HepG2 (cell line): ENCODE data around the gene GBGT1. TPM values are rescaled to one million over a fixed set of nuclear protein-coding genes. Genes with fewer than 3 reads are reported as not detected.

Experiments
- ATAC-seq: fragments of 200-7000 bp; cut with Tn5 transposase; 3 replicates; pipeline ENCODE4 v1.9.1; 2020; ENCODE audit warnings: mild to moderate bottlenecking, moderate library complexity
- BruUV-seq: library from RNA; stranded (reverse); fragments of 400-500 nt; replicated peaks from 2 replicates; lab custom pipeline; 2021; lab: Mats Ljungman, UMichigan
- CTCF ChIA-PET: fragments of 300-600 bp; formaldehyde crosslinking; extraction: SDS; loops from one replicate; lab custom pipeline; 2021; ENCODE audit warnings: low total read pairs, inconsistent platforms, low intra/inter-chr PET ratio; lab: Yijun Ruan, JAX
- POLR2A ChIA-PET: fragments of 350-600 bp; sonication (Branson Sonifier 250); formaldehyde crosslinking; loops from one replicate; lab custom pipeline; 2020; ENCODE audit warnings: antibody characterized with exemption, inconsistent platforms; lab: Yijun Ruan, JAX
- DNase-seq: peaks from one replicate; pipeline ENCODE4 v3.0.0-alpha.2; 2015; ENCODE audit warnings: low spot score
- FAIRE-seq: peaks from 3 replicates; lab custom pipeline; 2011; peaks lifted over from hg19 to GRCh38; lab: Jason Lieb, UNC
- H2AFZ ChIP-seq: one replicate; pipeline ENCODE4 v1.6.1; 2011; ENCODE audit warnings: low read length, inconsistent platforms
- H3K27ac ChIP-seq: fragments of 300-600 bp; 3 replicates; pipeline ENCODE4 v1.8.0; 2011; ENCODE audit warnings: mixed run types, mild to moderate bottlenecking, mixed read lengths, low read length, inconsistent platforms; ENCODE audit not compliant: insufficient read depth; ENCODE audit errors: extremely low read length
- H3K27me3 ChIP-seq, 2 experiments: fragments of 200-600 bp in 1 of 2; 2 replicates in 1 of 2; 3 replicates in 1 of 2; pipeline versions ENCODE4 v1.6.0 to v1.8.0; 2011; ENCODE audit warnings: low read length in 2 of 2, mild to moderate bottlenecking in 2 of 2, moderate library complexity in 2 of 2, inconsistent platforms in 1 of 2; ENCODE audit not compliant: insufficient read depth in 2 of 2, control insufficient read depth in 1 of 2
- H3K36me3 ChIP-seq, 2 experiments: fragments of 200-600 bp in 1 of 2; replicated peaks in 1 of 2; 2 replicates in 1 of 2; 3 replicates in 1 of 2; pipeline versions ENCODE4 v1.5.1 to v1.8.0; 2011; ENCODE audit warnings: low read length in 2 of 2, inconsistent platforms in 1 of 2; ENCODE audit not compliant: insufficient read depth in 2 of 2, control insufficient read depth in 1 of 2
- H3K4me1 ChIP-seq: 2 replicates; pipeline ENCODE4 v1.5.1; 2012; ENCODE audit warnings: low read length, inconsistent platforms; ENCODE audit not compliant: insufficient read depth
- H3K4me2 ChIP-seq: 2 replicates; pipeline ENCODE4 v1.6.0; 2011; ENCODE audit warnings: low read depth, low read length, inconsistent platforms
- H3K4me3 ChIP-seq, 3 experiments: fragments of 200-600 bp in 1 of 3; sonication (generic), shearing (Covaris generic) in 1 of 3; replicated peaks in 1 of 3; 2 replicates each; pipeline ENCODE4 v1.5.1; 2011 to 2016; ENCODE audit warnings: low read length in 3 of 3, inconsistent platforms in 2 of 3, low read depth in 2 of 3, mild to moderate bottlenecking in 2 of 3, control low read depth in 1 of 3, mixed read lengths in 1 of 3; ENCODE audit not compliant: insufficient read depth in 1 of 3
- H3K79me2 ChIP-seq: one replicate; pipeline ENCODE4 v1.6.1; 2011; ENCODE audit warnings: low read length, inconsistent platforms; ENCODE audit not compliant: insufficient read depth
- H3K9ac ChIP-seq: 2 replicates; pipeline ENCODE4 v1.6.0; 2011; ENCODE audit warnings: mild to moderate bottlenecking, low read depth, low read length, inconsistent platforms; ENCODE audit not compliant: insufficient read depth
- H3K9me3 ChIP-seq: 2 replicates; pipeline ENCODE4 v1.5.1; 2012; ENCODE audit warnings: mild to moderate bottlenecking, low read length
- H4K20me1 ChIP-seq: 2 replicates; pipeline ENCODE4 v1.6.0; 2011; ENCODE audit warnings: inconsistent platforms, mild to moderate bottlenecking, low read length, moderate library complexity; ENCODE audit not compliant: insufficient read depth
- EEA1 ChIP-seq: sonication (generic); formaldehyde crosslinking; IDR thresholded peaks from 2 replicates; pipeline ENCODE4 v1.5.1; 2020; ENCODE audit warnings: mild to moderate bottlenecking, missing genetic modification reagents, borderline replicate concordance
- KAT2B ChIP-seq: fragments of 150-350 bp; IDR thresholded peaks from 2 replicates; pipeline ENCODE4 v1.6.1; 2014; ENCODE audit warnings: low read depth, low read length, borderline replicate concordance
- SOX5 ChIP-seq: IDR thresholded peaks from 2 replicates; pipeline ENCODE4 v1.6.1; 2016; ENCODE audit warnings: borderline replicate concordance
- SP4 ChIP-seq: sonication (generic); formaldehyde crosslinking; IDR thresholded peaks from 2 replicates; pipeline ENCODE4 v1.8.1; 2023; ENCODE audit warnings: mild to moderate bottlenecking, missing genetic modification reagents
- TARDBP ChIP-seq: sonication (generic); formaldehyde crosslinking; IDR thresholded peaks from 2 replicates; pipeline ENCODE4 v1.8.0; 2022; ENCODE audit warnings: mild to moderate bottlenecking, missing genetic modification reagents
- ZNF234 ChIP-seq: sonication (generic); formaldehyde crosslinking; conservative IDR thresholded peaks from 2 replicates; pipeline ENCODE4 v1.5.1; 2020; ENCODE audit warnings: mild to moderate bottlenecking, missing genetic modification reagents
- ZNF552 ChIP-seq: sonication (generic); formaldehyde crosslinking; IDR thresholded peaks from 2 replicates; pipeline ENCODE4 v1.9.0; 2022; ENCODE audit warnings: missing genetic modification reagents, mild to moderate bottlenecking, borderline replicate concordance
- ZNF556 ChIP-seq: sonication (generic); formaldehyde crosslinking; IDR thresholded peaks from 2 replicates; pipeline ENCODE4 v1.4.0; 2020; ENCODE audit warnings: mild to moderate bottlenecking, missing genetic modification reagents, borderline replicate concordance
- WGBS: methylation state at CpG from one replicate; pipeline ENCODE4 v1.1.6; 2017; ENCODE audit warnings: low lambda C conversion rate; 5-methylcytosine and 5-hydroxymethylcytosine counted together
- in situ Hi-C: cut with HindIII; loops from 2 replicates; pipeline ENCODE4 v1.10.0; 2017; ENCODE audit warnings: low pct_unique_long_range_greater_than_20kb; ENCODE audit not compliant: extremely low pct_ligation_motif_present
- intact Hi-C: fragments of 100-400 bp; cut with micrococcal nuclease; formaldehyde crosslinking; loops from one replicate; pipeline ENCODE4 v1.10.0; 2022; ENCODE audit not compliant: unreplicated experiment
- polyA plus RNA-seq, 8 experiments: library from polyadenylated mRNA; depleted of rRNA in 3 of 8; stranded (reverse) in 7 of 8; unstranded in 1 of 8; fragments of >200 nt; fragmentation: Illumina TruSeq in 4 of 8; extraction: Trizol in 4 of 8; gene quantifications; 2 replicates each; pipeline versions ENCODE4 v1.2.1 to v1.2.3, GENCODE V29; 2011 to 2016; ENCODE audit warnings: low read depth in 4 of 8, missing spikeins in 1 of 8, mixed read lengths in 1 of 8; ENCODE audit not compliant: insufficient read depth in 1 of 8
- total RNA-seq, 5 experiments: library from RNA; depleted of rRNA; stranded (reverse); fragments of >200 nt; fragmentation: Illumina TruSeq; extraction: Trizol; gene quantifications; 2 replicates each; pipeline ENCODE4 v1.2.3, GENCODE V29; 2016; ENCODE audit warnings: low read depth in 1 of 5

Gene GBGT1
- total and polyA plus RNA-seq, 2 of the 13 experiments (the other 11 are each of a cell fraction or from before 2014, with no cell fraction given) = not detected

DNA sequence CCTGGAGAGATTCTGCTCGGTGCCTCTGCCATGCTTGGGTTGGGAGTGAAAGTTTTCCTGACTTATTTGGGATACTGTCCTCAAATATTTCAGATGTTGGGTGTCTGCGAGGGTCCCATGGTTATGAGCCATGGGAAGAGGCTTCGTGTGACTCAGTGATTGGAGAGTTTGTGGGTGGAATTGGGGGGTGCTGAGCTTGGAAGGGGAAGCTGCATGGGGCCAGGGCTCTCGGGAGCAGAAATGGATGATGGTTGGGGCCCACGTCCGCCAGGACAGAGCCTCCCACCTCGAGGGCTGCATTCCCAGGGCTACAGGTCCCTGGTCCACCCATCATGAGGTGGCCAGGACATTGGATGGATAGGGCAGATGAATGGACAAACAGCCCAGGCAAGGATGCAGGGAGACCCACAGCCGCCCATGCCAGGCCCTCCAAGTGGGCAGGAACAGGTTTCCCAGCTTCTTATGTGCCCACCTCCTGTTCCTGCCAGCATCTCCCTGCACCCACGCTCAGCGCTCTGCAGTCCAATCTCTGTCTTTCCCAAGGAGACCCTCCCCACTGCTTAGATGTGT, 39.9 kb upstream of the GBGT1 start:
- intact Hi-C loops = no loop called here
- FAIRE-seq = no peak
- H3K27me3 ChIP-seq = peaks cover 4 to 52% of the 10 kb centered on the region in 2 experiments; a peak in 3 of 5 replicates
- H3K27ac ChIP-seq = no peak overlapping the region
- no peaks in the 10 kb centered on the region for H4K20me1 ChIP-seq
- H3K4me1 ChIP-seq = no peaks in the 10 kb centered on the region
- ChIA-PET POLR2A (no interaction called here), CTCF (no interaction called here)
- no peak overlapping the region for H3K4me2 ChIP-seq
- BruUV-seq = no TSS peak
- no peak for ATAC-seq
- WGBS = 29% methylated on average over 8 of the region's 10 CpGs
- no peaks in the 10 kb centered on the region for H3K36me3 ChIP-seq
- TF ChIP-seq SOX5 (no peak), SP4 (CRISPR knock-in tag) (no peak), ZNF234 (CRISPR knock-in tag) (no peak), ZNF556 (CRISPR knock-in tag) (no peak), KAT2B (no peak), ZNF552 (CRISPR knock-in tag) (no peak), TARDBP (CRISPR knock-in tag) (no peak), EEA1 (CRISPR knock-in tag) (no peak)
- no peak for DNase-seq
- H3K79me2 ChIP-seq = no peaks in the 10 kb centered on the region
- H3K9ac ChIP-seq = no peak overlapping the region
- no peaks in the 10 kb centered on the region for H3K9me3 ChIP-seq
- in situ Hi-C loops = no loop called here
- H3K4me3 ChIP-seq = no peak overlapping the region
- no peak overlapping the region for H2AFZ ChIP-seq
